Subcutaneous abdominal adipose tissue (tissue), 5 donors: Measurements from ENCODE around the gene JAKMIP1.
A peak's percentile ranks its signal among the peaks of the same experiment; 100 is the strongest.

Source experiments
- H3K27ac ChIP-seq: one replicate; pipeline ENCODE4 v1.7.0; 2013; ENCODE audit warnings: low read depth, mild to moderate bottlenecking, inconsistent platforms, low read length, moderate library complexity
- H3K27me3 ChIP-seq, 5 donors: one replicate each; pipeline ENCODE4 v1.7.0; 2013; ENCODE audit warnings: low read length in 5 of 5, inconsistent platforms in 1 of 5; ENCODE audit not compliant: control insufficient read depth in 5 of 5, insufficient read depth in 4 of 5
- H3K36me3 ChIP-seq, 5 donors: one replicate each; pipeline ENCODE4 v1.7.0; 2013; ENCODE audit warnings: low read length in 5 of 5; ENCODE audit not compliant: control insufficient read depth in 5 of 5, insufficient read depth in 5 of 5
- H3K4me1 ChIP-seq, 5 donors: one replicate each; pipeline ENCODE4 v1.7.0; 2013; ENCODE audit warnings: low read length in 5 of 5, mild to moderate bottlenecking in 3 of 5, moderate library complexity in 1 of 5; ENCODE audit not compliant: control insufficient read depth in 5 of 5, insufficient read depth in 5 of 5
- H3K4me3 ChIP-seq, 5 donors: one replicate each; pipeline ENCODE4 v1.7.0; 2013; ENCODE audit warnings: low read length in 5 of 5, low read depth in 1 of 5
- H3K9ac ChIP-seq, 5 donors: one replicate each; pipeline ENCODE4 v1.7.0; 2013; ENCODE audit warnings: low read length in 5 of 5, mild to moderate bottlenecking in 4 of 5, moderate library complexity in 3 of 5
- H3K9me3 ChIP-seq, 5 donors: one replicate each; pipeline ENCODE4 v1.7.0; 2013; ENCODE audit warnings: low read length in 5 of 5; ENCODE audit not compliant: control insufficient read depth in 5 of 5
- donor health status: healthy.
- donor health status: healthy.
- donor health status: healthy.
- donor health status: healthy.
- donor health status: healthy.

JAKMIP1 gene

GRCh38 chr4:6059375-6059805 is 141.0 kb downstream of the JAKMIP1 start:
- peaks cover 15 to 42% (median 38%) of the 10 kb centered on the region in 5 donors for H3K9me3 ChIP-seq

GRCh38 chr4:6058531-6059374 is 141.6 kb downstream of the JAKMIP1 start:
- H3K9me3 ChIP-seq: peaks cover 15 to 42% (median 38%) of the 10 kb centered on the region in 5 donors
- no peak overlapping the region for H3K27ac ChIP-seq
- no peaks in the 10 kb centered on the region for H3K36me3 ChIP-seq
- H3K4me1 ChIP-seq: peaks cover 0 to 2% (median 0%) of the 10 kb centered on the region in 5 donors
- no peak overlapping the region for H3K9ac ChIP-seq
- peak overlapping the region in 3 of 5 donors; percentile 8 to 33 (median 22) for H3K4me3 ChIP-seq
- H3K27me3 ChIP-seq: peaks cover 0 to 13% (median 0%) of the 10 kb centered on the region in 5 donors

More at GRCh38 chr4:6059375-6059805, 141.0 kb downstream of the JAKMIP1 start:
- Histone ChIP-seq H3K27me3 (peaks cover 0 to 12% (median 0%) of the 10 kb centered on the region in 5 donors), H3K36me3 (no peaks in the 10 kb centered on the region), H3K4me3 (peak overlapping the region in 2 of 5 donors; percentile 22 to 23), H3K9ac (no peak overlapping the region), H3K4me1 (peaks cover 0 to 2% (median 0%) of the 10 kb centered on the region in 5 donors), H3K27ac (no peak overlapping the region)

GRCh38 chr4:6056976-6057766 is 143.2 kb downstream of the JAKMIP1 start:
- no peak overlapping the region for H3K4me3 ChIP-seq
- H3K4me1 ChIP-seq: no peaks in the 10 kb centered on the region
- H3K27ac ChIP-seq: no peak overlapping the region
- H3K27me3 ChIP-seq: peaks cover 0 to 7% (median 0%) of the 10 kb centered on the region in 5 donors
- H3K9me3 ChIP-seq: peaks cover 15 to 42% (median 38%) of the 10 kb centered on the region in 5 donors
- no peaks in the 10 kb centered on the region for H3K36me3 ChIP-seq
- no peak overlapping the region for H3K9ac ChIP-seq

- Histone ChIP-seq H3K4me1 (no peaks in the 10 kb centered on the region), H3K36me3 (no peaks in the 10 kb centered on the region), H3K27ac (no peak overlapping the region), H3K9ac (no peak overlapping the region), H3K9me3 (peaks cover 15 to 39% (median 36%) of the 10 kb centered on the region in 5 donors), H3K27me3 (peaks cover 0 to 11% (median 0%) of the 10 kb centered on the region in 5 donors), H3K4me3 (no peak overlapping the region)
Observed at GRCh38 chr4:6055436-6055835, 144.9 kb downstream of the JAKMIP1 start.

GRCh38 chr4:6055030-6055429 is 145.3 kb downstream of the JAKMIP1 start:
- Histone ChIP-seq H3K27me3 (peaks cover 0 to 14% (median 3%) of the 10 kb centered on the region in 5 donors), H3K27ac (no peak overlapping the region), H3K9me3 (peaks cover 12 to 35% (median 32%) of the 10 kb centered on the region in 5 donors), H3K4me3 (no peak overlapping the region), H3K9ac (no peak overlapping the region), H3K36me3 (no peaks in the 10 kb centered on the region), H3K4me1 (no peaks in the 10 kb centered on the region)

- H3K27ac ChIP-seq: no peak overlapping the region
- H3K9me3 ChIP-seq: peaks cover 11 to 28% (median 25%) of the 10 kb centered on the region in 5 donors
- H3K36me3 ChIP-seq: no peaks in the 10 kb centered on the region
- no peaks in the 10 kb centered on the region for H3K4me1 ChIP-seq
- no peak overlapping the region for H3K9ac ChIP-seq
- H3K4me3 ChIP-seq: no peak overlapping the region
- peaks cover 0 to 16% (median 3%) of the 10 kb centered on the region in 5 donors for H3K27me3 ChIP-seq
Observed at GRCh38 chr4:6054162-6054922, 146.0 kb downstream of the JAKMIP1 start.

GRCh38 chr4:6052679-6053078 is 147.7 kb downstream of the JAKMIP1 start:
- Histone ChIP-seq H3K4me3 (no peak overlapping the region), H3K27me3 (peaks cover 0 to 16% (median 4%) of the 10 kb centered on the region in 5 donors), H3K27ac (no peak overlapping the region), H3K9me3 (peaks cover 0 to 12% (median 9%) of the 10 kb centered on the region in 5 donors), H3K4me1 (no peaks in the 10 kb centered on the region), H3K9ac (no peak overlapping the region), H3K36me3 (no peaks in the 10 kb centered on the region)

GRCh38 chr4:6050551-6050950 is 149.8 kb downstream of the JAKMIP1 start:
- no peak overlapping the region for H3K9ac ChIP-seq
- H3K27ac ChIP-seq: no peak overlapping the region
- H3K9me3 ChIP-seq: no peaks in the 10 kb centered on the region

GRCh38 chr4:6049985-6050384 is 150.4 kb downstream of the JAKMIP1 start:
- no peak overlapping the region for H3K27ac ChIP-seq
- no peaks in the 10 kb centered on the region for H3K36me3 ChIP-seq
- no peaks in the 10 kb centered on the region for H3K4me1 ChIP-seq
- no peak overlapping the region for H3K4me3 ChIP-seq
- H3K9ac ChIP-seq: no peak overlapping the region
- no peaks in the 10 kb centered on the region for H3K9me3 ChIP-seq
- peaks cover 4 to 26% (median 13%) of the 10 kb centered on the region in 5 donors for H3K27me3 ChIP-seq

More at GRCh38 chr4:6050551-6050950, 149.8 kb downstream of the JAKMIP1 start:
- Histone ChIP-seq H3K4me1 (no peaks in the 10 kb centered on the region), H3K27me3 (peaks cover 0 to 22% (median 10%) of the 10 kb centered on the region in 5 donors), H3K36me3 (no peaks in the 10 kb centered on the region), H3K4me3 (no peak overlapping the region)
